Raji (cell line): ENCODE data around the gene C1orf174.

Source experiments
- POLR2A ChIP-seq: IDR thresholded peaks from 2 replicates; pipeline ENCODE4 v1.6.1; 2011; ENCODE audit warnings: low read depth, low read length, control low read depth; ENCODE audit not compliant: insufficient read depth

The C1orf174 gene

DNA sequence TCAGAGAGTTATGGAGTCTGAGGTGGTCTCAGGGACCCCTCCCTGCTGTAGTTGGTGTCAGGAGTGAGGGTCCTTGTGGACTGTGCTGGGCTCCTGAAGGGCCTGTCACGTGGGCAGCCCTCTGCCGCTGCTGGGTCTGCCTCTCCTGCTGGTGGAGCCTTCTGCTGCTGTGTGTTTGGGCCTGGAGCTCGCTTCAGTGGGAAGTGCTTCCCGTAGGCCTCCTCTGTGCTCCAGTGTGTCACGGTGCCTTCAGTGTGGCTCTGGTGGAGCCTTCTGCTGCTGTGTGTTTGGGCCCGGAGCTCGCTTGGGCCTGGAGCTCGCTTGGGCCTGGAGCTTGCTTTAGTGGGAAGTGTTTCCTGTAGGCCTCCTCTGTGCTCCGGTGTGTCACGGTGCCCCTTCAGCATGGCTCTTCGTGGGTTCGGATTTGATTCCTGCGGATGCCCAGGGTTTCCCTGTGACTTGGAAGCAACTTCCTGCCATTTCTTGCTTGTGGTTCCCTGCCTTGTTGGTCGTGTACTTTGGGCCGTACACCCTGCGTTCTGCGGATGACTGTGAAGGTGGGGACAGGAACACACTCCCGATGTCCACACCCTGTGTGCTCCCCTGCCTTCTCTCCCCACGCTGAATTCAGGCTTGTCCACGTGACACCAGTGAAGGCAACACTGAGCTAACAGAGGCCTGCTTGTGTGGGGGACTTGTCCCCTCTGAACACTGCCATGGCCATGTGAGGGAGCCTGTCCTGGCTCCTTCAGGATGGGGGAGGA is 19.5 kb downstream of the C1orf174 start:
- no peak for TF ChIP-seq POLR2A

DNA sequence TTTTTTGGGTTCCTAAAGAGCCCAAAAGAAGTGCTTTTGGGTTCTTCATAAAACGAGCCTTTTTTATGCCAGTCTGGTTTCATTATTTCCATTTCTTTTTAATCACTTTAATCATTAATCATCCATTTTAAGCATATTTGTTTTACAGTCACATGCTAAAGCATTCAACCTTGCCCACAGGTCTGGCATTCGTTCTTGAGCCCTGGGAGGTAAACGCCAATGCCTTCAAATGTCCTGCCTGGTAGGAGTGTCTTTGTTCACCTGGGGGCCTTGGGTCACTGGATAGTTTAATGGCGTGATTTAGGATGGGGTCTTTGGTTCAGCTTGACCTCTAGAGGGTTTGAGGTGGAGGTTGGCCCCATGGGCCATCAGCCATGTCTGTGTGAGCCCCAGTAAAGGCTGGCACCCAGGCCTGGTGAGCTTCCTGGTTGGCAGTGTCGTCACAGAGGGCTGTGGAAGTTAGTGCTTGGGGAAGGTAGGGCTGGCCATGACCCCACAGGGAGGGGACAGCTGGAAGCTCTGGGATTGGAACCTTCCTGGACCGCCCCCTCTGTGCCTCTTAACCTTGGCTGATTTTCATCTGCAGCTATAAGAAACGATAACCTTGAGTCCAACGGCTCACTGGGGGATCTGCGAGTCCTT is 20.2 kb downstream of the C1orf174 start:
- TF ChIP-seq POLR2A = no peak

DNA sequence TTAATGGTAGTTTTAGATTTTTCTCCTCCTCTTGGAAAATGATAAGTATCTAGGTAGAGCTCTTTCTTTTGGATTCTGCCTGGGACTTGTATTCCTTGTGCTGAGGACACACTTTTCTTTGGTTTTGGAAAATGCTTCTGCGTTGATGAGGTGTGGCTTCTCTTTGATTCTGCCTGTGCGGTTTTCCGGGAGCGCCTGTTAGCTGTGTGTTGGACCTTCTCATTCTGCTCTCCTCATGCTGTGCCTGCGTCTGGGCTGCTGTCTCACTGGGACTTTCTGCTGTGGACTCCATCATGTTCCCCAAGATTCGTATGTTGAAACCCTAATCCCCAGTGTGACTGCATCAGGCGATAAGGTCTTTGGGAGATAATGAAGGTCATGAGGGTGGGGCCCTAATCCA is 21.0 kb downstream of the C1orf174 start:
- no peak for TF ChIP-seq POLR2A

DNA sequence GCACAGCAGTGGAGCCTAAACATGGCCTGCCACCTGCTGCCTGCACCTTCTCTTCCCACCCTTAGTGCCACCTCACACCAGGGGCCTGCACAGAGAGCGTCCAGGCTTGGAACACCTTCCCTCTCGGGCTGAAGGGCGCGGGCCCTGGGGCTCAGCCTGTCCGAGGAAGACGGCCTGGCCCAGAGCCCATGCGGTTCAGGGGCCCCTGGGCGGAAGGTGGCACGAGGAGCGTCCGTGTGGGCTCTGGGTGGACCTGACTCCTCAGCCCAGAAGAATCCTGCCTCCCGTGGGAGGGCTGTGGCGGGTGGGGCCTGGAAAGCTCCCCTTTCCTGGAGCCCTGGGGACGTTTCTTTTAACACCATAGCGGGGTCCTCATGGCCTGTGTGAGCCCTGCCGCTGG is 23.4 kb downstream of the C1orf174 start:
- TF ChIP-seq POLR2A = no peak

DNA sequence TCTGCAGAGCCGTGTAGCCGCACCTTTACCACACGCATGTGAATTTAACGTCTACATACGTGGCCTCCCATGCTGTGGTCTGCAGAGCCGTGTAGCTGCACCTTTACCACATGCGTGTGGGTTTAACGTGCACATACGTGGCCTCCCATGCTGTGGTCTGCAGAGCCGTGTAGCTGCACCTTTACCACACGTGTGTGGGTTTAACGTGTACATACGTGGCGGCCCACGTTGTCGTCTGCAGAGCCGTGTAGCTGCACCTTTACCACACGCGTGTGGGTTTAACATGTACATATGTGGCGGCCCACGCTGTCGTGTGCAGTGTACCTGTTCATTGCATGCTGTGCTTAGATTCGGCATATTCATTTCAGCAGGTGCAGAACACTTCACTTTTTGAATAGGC is 25.3 kb downstream of the C1orf174 start:
- no peak for TF ChIP-seq POLR2A

DNA sequence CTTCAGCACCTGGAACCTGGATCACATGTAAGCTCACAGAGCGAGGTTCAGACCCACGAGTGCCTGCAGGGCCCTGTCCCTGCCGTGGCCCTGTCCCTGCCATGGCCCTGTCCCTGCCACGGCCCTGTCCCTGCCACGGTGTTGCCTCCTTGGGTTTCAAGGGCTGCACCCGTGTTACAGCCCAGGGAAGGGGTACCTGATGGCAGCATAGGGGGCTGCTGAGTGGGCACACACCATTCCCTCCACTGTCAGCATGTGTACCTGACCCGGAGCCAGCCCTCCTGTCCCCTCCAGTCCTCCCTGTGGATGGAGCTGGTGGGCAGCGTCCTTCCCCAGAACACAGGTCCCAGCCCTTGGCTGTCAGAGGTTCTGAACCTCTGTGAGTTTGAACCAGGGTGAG is 27.5 kb downstream of the C1orf174 start:
- no peak for TF ChIP-seq POLR2A

DNA sequence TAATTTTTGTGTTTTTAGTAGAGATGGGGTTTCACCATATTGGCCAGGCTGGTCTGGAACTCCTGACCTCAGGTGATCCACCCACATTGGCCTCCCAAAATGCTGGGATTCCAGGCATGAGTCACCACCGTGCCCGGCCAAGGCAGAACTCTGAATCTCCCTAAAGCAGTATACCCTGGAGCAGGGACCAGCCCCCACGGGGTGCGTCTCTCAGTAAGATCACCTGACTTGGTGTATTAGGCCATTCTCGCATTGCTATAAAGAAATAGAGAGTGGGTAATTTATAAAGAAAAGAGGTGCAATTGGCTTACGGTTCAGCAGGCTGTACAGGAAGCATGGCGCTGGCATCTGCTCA is 28.6 kb downstream of the C1orf174 start:
- no peak for TF ChIP-seq POLR2A

DNA sequence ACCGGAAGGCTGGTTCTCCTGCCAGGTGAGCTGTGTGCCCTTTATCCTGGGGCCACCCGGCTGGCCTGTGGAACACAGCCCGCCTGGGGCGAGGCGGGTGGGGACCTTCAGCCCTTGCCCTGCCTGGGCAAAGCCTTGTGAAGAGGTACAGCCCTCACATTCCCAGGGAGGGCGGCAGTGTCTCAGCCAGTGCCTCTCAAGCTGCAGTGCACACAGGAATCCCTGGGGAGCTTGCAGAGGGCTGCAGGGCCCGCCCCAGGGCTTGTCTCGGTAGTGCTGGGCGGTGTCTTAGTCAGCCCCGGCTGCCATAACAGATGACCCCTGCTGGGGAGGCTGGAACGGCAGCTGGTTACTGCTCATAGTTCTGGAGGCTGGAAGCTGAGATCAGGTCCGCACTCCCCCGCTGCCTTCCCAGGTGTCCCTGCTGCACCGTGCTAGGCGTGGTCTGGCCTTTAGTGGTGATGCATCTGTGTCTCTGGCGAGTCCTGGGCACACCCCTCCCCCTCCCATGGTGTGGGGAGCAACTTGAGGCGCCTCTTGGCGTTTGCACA is 30.2 kb downstream of the C1orf174 start:
- TF ChIP-seq POLR2A = no peak

DNA sequence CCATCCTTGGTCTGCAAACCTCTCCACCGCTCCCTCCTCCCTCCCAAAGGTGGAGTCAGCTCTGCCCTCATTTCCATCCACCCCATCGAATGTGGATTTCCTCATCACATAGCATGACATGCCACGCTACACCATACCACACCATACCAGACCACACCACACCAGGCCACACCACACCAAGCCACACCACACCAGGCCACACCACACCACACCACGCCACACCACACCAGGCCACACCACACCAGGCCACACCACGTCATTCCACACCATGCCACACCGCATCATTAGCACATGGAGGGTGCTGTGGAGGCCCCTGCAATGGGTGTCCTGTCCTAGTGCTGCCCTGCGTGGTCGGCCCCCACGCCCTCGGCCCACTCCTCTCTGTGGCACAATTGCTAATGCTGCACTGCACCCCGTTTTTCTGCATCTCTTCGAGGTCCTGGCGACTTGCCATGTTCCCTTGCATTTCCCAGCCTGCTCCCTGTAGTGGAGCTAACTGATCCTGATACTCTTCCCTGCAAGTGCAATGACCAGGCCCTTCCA is 31.5 kb downstream of the C1orf174 start:
- TF ChIP-seq POLR2A = no peak

DNA sequence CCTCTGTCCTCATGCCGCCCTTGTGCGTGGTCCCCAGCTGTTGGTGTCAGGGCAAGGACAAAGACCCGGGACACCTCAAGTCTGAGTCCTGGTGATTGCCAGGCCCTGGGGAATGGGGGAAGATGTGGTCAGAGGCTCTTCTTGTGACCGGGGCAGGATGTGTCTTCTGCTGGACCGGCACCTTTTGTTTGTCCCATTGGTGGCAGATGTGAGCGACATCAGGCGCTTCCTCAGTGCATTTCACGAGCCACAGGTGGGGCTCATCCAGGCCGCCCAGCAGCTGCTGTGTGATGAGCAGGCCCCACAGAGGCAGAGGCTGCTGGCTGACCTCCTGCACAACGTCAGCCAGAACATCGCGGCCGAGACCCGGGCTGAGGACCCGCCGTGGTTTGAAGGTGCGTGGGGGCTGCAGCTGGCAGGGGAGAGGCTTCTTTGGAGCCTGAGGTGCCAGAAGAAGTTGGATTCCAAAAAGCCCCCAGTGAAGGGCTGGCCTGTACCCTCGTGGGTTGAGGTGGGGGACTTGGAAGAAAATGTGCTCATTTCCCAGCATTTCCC is 34.4 kb downstream of the C1orf174 start:
- TF ChIP-seq POLR2A = no peak

DNA sequence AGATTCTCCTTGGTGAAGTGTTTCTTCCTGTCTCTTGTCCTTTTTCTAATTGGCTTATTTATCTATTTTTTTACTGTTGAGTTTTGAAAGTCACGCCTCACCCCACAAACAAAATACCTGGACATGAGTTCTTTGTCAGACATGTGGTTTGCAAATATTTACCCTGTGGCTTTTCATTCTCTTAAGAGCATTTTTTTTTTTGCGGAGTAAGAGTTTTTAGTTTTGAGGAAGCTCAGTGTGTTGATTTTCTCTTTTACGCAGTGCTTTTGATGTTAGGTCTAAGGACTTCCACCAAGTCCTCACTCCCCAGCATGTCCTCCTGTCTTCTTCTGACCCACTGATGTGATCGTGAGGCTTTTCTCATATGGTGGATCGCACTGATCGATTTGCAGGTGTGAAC is 35.2 kb downstream of the C1orf174 start:
- TF ChIP-seq POLR2A = no peak

DNA sequence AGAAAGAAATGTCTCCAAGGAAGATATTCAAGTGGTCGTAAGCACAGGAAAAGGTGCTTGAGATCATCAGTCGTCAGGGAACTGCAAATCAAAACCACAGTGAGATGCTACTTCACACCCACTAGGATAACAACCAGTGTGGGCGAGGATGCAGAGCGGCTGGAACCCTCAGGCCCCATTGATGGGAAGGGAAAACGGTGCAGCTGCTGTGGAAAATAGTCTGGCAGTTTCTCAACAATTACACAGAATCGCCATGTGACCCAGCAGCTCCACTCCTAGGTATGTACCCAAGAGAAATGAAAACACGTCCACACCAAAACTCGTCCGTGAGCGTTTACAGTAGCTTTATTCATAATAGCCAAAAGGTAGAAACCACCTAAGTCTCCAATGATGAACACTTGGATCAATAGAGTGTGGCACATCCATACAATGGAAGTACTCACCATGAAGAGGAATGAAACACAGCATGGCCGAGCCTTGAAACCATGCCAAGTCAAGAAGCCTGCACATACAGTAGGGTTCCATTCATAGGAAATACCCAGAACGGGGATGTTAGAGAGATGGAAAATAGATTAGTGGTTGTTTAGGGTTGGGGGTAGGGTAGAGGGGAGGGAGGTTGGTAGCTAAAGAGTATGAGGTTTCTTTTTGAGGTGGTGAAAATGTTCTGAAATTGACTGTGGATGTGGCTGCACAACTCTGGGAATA is 36.7 kb downstream of the C1orf174 start:
- TF ChIP-seq POLR2A = no peak

DNA sequence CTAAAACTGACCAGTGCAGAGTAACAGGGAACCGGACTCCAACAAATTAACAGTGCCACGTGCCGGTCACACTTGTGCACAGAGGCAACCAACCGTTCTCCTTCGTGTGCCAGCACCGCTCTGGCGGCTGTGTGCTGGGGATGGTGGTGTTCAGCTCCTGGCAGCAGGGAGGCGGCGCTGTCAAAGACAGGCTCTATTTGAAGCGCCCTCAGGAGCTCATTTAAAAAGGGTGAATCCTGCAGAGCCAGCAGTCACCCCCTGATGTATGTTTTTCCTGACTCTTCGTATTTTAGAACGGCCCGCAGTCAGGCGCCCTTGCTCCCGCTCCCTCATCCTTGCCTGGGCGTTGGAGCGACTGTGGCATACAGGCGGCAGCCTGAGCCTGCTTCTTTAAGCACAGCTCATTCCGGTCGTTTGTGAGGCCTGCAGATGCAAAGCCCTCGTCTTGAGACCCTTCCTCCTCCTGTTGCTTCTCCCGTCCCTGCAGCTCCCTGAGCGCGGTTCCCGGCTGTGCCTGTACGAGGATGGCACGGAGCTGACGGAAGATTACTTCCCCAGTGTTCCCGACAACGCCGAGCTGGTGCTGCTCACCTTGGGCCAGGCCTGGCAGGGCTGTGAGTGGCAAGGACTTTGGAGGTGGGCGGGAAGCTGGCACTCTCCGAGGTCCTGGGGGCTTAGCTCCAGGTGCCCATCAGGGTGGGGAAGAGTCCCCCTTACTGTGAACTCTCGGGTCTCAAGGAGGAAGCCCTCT is 41.7 kb downstream of the C1orf174 start:
- TF ChIP-seq POLR2A = no peak

DNA sequence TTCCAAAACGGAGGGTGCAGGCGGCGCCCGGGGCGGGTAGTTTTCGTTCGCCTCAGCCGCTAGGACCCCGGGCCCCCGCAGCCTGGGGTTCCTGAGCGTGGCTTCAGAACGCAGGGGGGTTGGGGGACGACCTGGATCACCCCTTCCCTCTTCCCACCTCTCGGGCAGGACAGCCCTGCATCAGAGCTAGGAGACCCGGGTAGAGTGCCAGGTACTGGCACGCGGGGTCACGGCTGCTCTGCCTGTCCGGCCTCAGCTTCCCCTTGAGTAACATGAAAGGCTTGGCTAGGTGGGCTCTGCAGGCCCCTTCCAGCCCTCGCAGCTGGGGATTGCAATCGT is 42.3 kb downstream of the C1orf174 start:
- no peak for TF ChIP-seq POLR2A

DNA sequence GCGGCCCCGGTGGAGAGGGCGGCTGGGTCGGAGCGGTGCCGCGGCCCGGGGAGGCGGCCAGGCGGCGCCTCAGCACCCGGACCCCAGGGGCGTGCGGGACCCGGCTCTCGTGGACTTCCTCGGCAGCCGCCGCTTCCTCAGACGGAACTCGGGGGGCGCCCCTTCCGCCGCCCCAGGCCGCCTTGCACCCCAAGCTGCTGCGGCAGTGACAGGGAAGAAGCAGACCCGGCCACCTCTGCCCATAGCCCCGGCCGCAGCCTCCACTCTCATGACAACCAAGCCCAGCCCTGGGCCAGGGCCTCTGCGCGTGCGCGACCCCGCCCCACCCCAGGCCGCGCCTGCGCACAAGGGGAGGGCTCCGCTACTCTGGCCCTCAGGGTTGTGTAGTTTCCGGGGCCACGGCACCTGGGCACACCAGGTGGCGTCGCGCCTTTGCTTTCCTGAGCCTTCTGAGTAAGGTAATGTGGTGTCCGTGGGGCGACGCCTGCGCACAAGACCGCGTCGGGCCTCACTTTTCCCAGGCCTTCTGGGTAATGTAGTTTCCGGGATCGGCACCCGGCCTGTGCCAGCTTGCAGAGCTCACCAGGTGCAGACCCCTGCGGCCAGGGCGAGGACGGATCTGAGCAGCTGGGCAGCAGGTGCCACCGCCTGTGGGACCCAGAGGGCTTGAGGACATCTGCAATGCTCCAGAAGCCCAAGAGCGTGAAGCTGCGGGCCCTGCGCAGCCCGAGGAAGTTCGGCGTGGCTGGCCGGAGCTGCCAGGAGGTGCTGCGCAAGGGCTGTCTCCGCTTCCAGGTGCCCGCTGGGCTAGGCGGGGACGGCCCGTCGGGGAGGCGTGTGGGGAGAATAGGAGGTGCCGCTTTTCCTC is 42.9 kb downstream of the C1orf174 start, which contains the start of the genes CEP104 and DFFB:
Gene CEP104 (minus strand): TSS at position 289 of the 868 bp plus-strand sequence. CDS start 4,804 bp downstream, outside the sequence.
Gene DFFB (plus strand): TSS at position 554 of the 868 bp plus-strand sequence. CDS start 128 bp downstream, at position 682.
- peak; percentile 90 for TF ChIP-seq POLR2A
